Nephron (organoid): ENCODE measurements around the gene THAP9.
"Not testable (repeated sequence)": the region's sequence is repeated elsewhere in the genome, so short reads cannot be mapped to it uniquely, and the experiment has no call there.

Experiments used
- H3K27ac Mint-ChIP-seq, 3 experiments: 2 replicates each; pipeline ENCODE4 v1.8.0; 2020; ENCODE audit warnings: mixed read lengths in 3 of 3, mild to moderate bottlenecking in 2 of 3, moderate library complexity in 1 of 3
- H3K27me3 Mint-ChIP-seq: 2 replicates; pipeline ENCODE4 v1.8.0; 2021; ENCODE audit warnings: low read depth, mild to moderate bottlenecking, moderate library complexity, mixed read lengths
- H3K36me3 Mint-ChIP-seq: 2 replicates; pipeline ENCODE4 v1.8.0; 2020; ENCODE audit warnings: low read depth, mixed read lengths
- H3K4me1 Mint-ChIP-seq: 2 replicates; pipeline ENCODE4 v1.8.0; 2020; ENCODE audit warnings: mixed read lengths
- H3K4me3 Mint-ChIP-seq, 3 experiments: 2 replicates each; pipeline ENCODE4 v1.8.0; 2020; ENCODE audit warnings: mild to moderate bottlenecking in 3 of 3, mixed read lengths in 3 of 3, moderate library complexity in 2 of 3
- H3K9me3 Mint-ChIP-seq: 2 replicates; pipeline ENCODE4 v1.8.0; 2020; ENCODE audit warnings: mixed read lengths
- CTCF ChIP-seq, 3 experiments: fragments of 200-600 bp; sonication (generic); IDR thresholded peaks; one replicate each; pipeline ENCODE4 v1.5.0; 2021; ENCODE audit warnings: antibody characterized with exemption in 3 of 3; ENCODE audit not compliant: unreplicated experiment in 3 of 3

THAP9 gene, protein sequence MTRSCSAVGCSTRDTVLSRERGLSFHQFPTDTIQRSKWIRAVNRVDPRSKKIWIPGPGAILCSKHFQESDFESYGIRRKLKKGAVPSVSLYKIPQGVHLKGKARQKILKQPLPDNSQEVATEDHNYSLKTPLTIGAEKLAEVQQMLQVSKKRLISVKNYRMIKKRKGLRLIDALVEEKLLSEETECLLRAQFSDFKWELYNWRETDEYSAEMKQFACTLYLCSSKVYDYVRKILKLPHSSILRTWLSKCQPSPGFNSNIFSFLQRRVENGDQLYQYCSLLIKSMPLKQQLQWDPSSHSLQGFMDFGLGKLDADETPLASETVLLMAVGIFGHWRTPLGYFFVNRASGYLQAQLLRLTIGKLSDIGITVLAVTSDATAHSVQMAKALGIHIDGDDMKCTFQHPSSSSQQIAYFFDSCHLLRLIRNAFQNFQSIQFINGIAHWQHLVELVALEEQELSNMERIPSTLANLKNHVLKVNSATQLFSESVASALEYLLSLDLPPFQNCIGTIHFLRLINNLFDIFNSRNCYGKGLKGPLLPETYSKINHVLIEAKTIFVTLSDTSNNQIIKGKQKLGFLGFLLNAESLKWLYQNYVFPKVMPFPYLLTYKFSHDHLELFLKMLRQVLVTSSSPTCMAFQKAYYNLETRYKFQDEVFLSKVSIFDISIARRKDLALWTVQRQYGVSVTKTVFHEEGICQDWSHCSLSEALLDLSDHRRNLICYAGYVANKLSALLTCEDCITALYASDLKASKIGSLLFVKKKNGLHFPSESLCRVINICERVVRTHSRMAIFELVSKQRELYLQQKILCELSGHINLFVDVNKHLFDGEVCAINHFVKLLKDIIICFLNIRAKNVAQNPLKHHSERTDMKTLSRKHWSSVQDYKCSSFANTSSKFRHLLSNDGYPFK

DNA sequence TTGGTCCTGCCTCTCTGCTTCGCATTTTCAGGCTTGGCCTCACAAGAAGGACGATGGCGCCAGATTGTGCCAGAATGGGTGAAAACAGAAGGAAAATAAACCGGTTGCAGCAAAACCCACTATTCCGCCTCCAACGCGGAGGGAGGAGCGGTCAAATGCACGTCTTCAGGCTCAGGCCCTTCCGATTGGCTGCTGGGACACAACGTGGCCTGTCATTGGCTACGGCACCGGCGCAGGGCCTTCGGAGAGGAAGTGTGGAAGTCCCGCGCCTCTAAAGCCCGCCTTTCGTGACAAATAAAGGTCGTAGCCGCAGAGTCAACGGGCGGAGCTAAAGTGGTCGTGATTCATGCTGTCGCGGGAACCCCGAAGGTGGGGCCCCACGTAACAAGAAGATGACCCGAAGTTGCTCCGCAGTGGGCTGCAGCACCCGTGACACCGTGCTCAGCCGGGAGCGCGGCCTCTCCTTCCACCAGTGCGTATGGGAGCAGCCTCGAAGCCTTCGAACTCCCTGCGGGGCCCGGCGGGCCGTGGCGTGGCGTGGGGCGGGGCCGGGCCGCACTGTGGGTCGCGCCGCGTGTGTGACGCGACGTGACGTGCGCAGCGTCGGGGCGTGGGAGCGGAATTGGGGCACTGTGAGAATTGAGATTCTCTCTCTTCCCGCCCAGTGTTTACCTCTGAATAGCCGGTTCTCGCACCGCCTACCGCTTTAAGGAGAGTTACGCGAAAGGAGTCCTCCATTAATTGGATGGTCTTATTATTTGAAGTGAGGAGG, at the start of gene THAP9:
TSS of gene THAP9 (plus strand) at position 325 of the 772 bp plus-strand sequence. CDS start at position 393, 68 bp downstream.
- no peak within 1 kb of the TSS for H3K27ac Mint-ChIP-seq
- H3K9me3 Mint-ChIP-seq: no peaks in the 10 kb centered on the region
- no peak within 1 kb of the TSS for H3K4me3 Mint-ChIP-seq
- H3K36me3 Mint-ChIP-seq: peaks cover 13% of the 10 kb centered on the region
- no peaks in the 10 kb centered on the region for H3K27me3 Mint-ChIP-seq
- TF ChIP-seq CTCF (IDR thresholded peaks at IDR 0.05; ENCODE audit: unreplicated experiment in 3 of 3): no peak
- peaks cover 15% of the 10 kb centered on the region for H3K4me1 Mint-ChIP-seq

DNA sequence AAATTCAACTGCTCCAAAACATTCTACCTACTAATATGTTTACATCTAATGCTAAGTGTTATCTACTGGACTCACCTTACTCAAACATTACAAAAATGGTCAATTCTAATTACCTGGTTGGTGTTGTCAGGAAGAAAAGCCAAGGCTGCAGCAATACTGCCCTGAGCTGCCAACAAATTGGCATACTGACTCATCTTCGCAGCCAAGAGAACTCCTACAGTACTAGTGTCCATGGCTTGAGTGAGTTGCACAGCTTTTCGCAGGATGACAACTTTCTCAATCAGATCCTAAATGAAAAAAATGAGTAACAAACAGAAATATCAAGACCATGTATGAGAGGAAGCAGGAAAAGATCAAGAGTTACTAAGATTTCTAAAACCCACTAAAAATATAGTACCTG, 49.2 kb upstream of the THAP9 start:
- Mint-ChIP-seq H3K9me3 (no peaks in the 10 kb centered on the region), H3K27ac (no peak overlapping the region), H3K4me1 (no peaks in the 10 kb centered on the region), H3K27me3 (no peaks in the 10 kb centered on the region), H3K36me3 (peaks cover 84% of the 10 kb centered on the region), H3K4me3 (no peak overlapping the region)
- no peak for TF ChIP-seq CTCF (IDR thresholded peaks at IDR 0.05; ENCODE audit: unreplicated experiment in 3 of 3)

- H3K36me3 Mint-ChIP-seq: peaks cover 81% of the 10 kb centered on the region
Measured at GRCh38 chr4:82851885-82852750, 48.4 kb upstream of the THAP9 start.

GRCh38 chr4:82852751-82853285, 47.7 kb upstream of the THAP9 start:
- no peak for TF ChIP-seq CTCF (IDR thresholded peaks at IDR 0.05; ENCODE audit: unreplicated experiment in 3 of 3)
- Mint-ChIP-seq H3K4me1 (no peaks in the 10 kb centered on the region), H3K4me3 (no peak overlapping the region), H3K9me3 (no peaks in the 10 kb centered on the region), H3K27me3 (no peaks in the 10 kb centered on the region), H3K27ac (no peak overlapping the region), H3K36me3 (peaks cover 81% of the 10 kb centered on the region)

More at GRCh38 chr4:82851885-82852750, 48.4 kb upstream of the THAP9 start:
- H3K4me3 Mint-ChIP-seq: no peak overlapping the region
- peak in 1 of 3 experiments; percentile 33 for TF ChIP-seq CTCF (IDR thresholded peaks at IDR 0.05; ENCODE audit: unreplicated experiment in 3 of 3)
- no peaks in the 10 kb centered on the region for H3K4me1 Mint-ChIP-seq
- H3K27me3 Mint-ChIP-seq: no peaks in the 10 kb centered on the region
- H3K27ac Mint-ChIP-seq: no peak overlapping the region
- no peaks in the 10 kb centered on the region for H3K9me3 Mint-ChIP-seq

GRCh38 chr4:82860487-82860886, 40.0 kb upstream of the THAP9 start:
- H3K4me3 Mint-ChIP-seq, H3K9me3 Mint-ChIP-seq: not testable (repeated sequence)
- H3K36me3 Mint-ChIP-seq: peaks cover 68% of the 10 kb centered on the region

More at GRCh38 chr4:82860487-82860886, 40.0 kb upstream of the THAP9 start:
- H3K27ac Mint-ChIP-seq, H3K4me1 Mint-ChIP-seq, H3K27me3 Mint-ChIP-seq: not testable (repeated sequence)
